HL-60 (cell line): ENCODE results near the gene DEFB132.
A peak's percentile ranks its signal among the peaks of the same experiment; 100 is the strongest.

Experiments
- DNase-seq, 2 experiments: peaks; one replicate each; pipeline ENCODE4 v3.0.0-alpha.2; 2010 to 2020; ENCODE audit warnings: low read depth in 1 of 2, low spot score in 1 of 2
- H3K27ac ChIP-seq: fragments of 250-450 bp; sonication (Bioruptor Pico); replicated peaks from 2 replicates; pipeline ENCODE4 v1.5.1; 2020; ENCODE audit warnings: mild to moderate bottlenecking, moderate library complexity
- H3K27me3 ChIP-seq: fragments of 250-450 bp; sonication (Bioruptor Pico); 2 replicates; pipeline ENCODE4 v1.5.1; 2021; ENCODE audit warnings: mild to moderate bottlenecking, moderate library complexity; ENCODE audit not compliant: insufficient read depth, poor library complexity, severe bottlenecking
- H3K4me3 ChIP-seq: replicated peaks from 2 replicates; pipeline ENCODE4 v1.5.1; 2011; ENCODE audit warnings: mild to moderate bottlenecking, control low read depth, low read length; ENCODE audit not compliant: insufficient read depth
- GABPA ChIP-seq: IDR thresholded peaks from 2 replicates; pipeline ENCODE4 v1.6.1; 2012; ENCODE audit warnings: low read depth
- POLR2AphosphoS5 ChIP-seq: IDR thresholded peaks from 2 replicates; pipeline ENCODE4 v1.6.1; 2012; ENCODE audit warnings: low read depth
- SPI1 ChIP-seq: IDR thresholded peaks from 2 replicates; pipeline ENCODE4 v1.6.1; 2012; ENCODE audit warnings: low read depth, mild to moderate bottlenecking, borderline replicate concordance
- TF ChIP-seq, protein P1 (sequence below): IDR thresholded peaks from one replicate; pipeline ENCODE4 v1.5.1; 2011; ENCODE audit warnings: low read length, control low read depth, inconsistent platforms; ENCODE audit not compliant: insufficient read depth
- TF ChIP-seq, protein P2 (sequence below): IDR thresholded peaks from 2 replicates; pipeline ENCODE4 v1.6.1; 2012; ENCODE audit warnings: low read depth; ENCODE audit not compliant: insufficient replicate concordance

DEFB132 gene

DNA sequence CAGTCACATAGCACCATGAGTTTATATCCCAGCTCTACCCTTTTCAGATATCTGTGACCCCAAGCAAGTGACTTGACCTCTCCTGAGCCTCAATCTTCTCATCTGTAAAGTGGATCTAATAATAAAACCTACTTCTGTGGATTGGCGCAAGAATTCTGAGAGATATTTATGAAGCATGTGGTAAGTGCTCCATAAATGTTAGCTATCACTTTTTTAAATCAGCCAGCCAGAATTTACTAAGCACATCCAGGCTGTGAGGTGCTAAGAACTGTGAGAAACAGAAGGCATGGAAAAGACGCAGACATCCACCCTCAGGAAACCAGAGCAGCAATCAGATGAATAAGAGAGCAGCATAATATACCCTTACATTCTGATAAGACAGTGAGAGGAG is 32.2 kb downstream of the DEFB132 start:
- peak overlapping the region; percentile 76 for H3K4me3 ChIP-seq
- H3K27ac ChIP-seq: peak overlapping the region; percentile 81
- no peaks in the 10 kb centered on the region for H3K27me3 ChIP-seq
- TF ChIP-seq, protein P1, sequence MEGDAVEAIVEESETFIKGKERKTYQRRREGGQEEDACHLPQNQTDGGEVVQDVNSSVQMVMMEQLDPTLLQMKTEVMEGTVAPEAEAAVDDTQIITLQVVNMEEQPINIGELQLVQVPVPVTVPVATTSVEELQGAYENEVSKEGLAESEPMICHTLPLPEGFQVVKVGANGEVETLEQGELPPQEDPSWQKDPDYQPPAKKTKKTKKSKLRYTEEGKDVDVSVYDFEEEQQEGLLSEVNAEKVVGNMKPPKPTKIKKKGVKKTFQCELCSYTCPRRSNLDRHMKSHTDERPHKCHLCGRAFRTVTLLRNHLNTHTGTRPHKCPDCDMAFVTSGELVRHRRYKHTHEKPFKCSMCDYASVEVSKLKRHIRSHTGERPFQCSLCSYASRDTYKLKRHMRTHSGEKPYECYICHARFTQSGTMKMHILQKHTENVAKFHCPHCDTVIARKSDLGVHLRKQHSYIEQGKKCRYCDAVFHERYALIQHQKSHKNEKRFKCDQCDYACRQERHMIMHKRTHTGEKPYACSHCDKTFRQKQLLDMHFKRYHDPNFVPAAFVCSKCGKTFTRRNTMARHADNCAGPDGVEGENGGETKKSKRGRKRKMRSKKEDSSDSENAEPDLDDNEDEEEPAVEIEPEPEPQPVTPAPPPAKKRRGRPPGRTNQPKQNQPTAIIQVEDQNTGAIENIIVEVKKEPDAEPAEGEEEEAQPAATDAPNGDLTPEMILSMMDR: no peak
- TF ChIP-seq POLR2AphosphoS5: no peak
- no peak for TF ChIP-seq SPI1
- TF ChIP-seq, protein P2, sequence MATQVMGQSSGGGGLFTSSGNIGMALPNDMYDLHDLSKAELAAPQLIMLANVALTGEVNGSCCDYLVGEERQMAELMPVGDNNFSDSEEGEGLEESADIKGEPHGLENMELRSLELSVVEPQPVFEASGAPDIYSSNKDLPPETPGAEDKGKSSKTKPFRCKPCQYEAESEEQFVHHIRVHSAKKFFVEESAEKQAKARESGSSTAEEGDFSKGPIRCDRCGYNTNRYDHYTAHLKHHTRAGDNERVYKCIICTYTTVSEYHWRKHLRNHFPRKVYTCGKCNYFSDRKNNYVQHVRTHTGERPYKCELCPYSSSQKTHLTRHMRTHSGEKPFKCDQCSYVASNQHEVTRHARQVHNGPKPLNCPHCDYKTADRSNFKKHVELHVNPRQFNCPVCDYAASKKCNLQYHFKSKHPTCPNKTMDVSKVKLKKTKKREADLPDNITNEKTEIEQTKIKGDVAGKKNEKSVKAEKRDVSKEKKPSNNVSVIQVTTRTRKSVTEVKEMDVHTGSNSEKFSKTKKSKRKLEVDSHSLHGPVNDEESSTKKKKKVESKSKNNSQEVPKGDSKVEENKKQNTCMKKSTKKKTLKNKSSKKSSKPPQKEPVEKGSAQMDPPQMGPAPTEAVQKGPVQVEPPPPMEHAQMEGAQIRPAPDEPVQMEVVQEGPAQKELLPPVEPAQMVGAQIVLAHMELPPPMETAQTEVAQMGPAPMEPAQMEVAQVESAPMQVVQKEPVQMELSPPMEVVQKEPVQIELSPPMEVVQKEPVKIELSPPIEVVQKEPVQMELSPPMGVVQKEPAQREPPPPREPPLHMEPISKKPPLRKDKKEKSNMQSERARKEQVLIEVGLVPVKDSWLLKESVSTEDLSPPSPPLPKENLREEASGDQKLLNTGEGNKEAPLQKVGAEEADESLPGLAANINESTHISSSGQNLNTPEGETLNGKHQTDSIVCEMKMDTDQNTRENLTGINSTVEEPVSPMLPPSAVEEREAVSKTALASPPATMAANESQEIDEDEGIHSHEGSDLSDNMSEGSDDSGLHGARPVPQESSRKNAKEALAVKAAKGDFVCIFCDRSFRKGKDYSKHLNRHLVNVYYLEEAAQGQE: no peak
- TF ChIP-seq GABPA: no peak
- DNase-seq: no peak

DNA sequence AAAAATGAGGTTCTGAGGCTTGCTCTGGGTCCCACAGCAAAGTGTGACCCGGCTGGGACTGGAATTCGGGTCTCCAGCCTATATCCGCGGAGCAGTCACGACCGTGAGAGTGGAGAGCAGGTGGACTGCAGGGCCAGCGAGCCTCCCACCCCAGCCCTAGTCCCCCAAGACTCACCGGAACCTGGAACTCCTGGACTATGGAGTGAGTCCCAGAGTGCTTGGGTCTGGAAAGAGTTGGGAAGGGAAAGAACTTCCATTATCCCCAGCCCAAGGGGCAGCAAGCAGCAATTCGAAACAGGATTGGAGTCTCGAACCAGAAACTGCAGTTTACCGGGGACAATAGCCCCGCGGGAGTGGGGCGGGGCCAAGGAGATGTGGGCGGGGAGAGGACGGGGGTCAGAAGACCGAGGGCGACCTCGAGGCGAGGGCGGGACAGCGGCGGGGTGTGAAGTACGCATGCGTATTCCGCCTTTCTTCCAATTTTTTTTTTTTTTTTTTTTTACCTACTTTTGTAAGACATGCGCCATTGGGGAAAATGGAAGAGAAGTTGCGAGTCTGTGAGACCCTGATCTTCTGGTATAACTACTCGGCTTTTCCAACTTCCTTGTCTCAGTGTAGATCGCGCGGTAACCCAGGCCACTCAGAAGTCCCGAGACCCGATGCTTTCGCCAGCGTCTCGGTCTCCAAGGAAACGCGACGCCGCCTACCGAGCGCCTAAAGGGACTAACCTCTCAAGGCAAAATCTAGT is 32.7 kb downstream of the DEFB132 start, which contains the start of gene C20orf96:
Gene C20orf96, minus strand, starts transcription at position 667 of the 748 bp plus-strand sequence. Its CDS starts 140 bp downstream, at position 527.
- H3K27me3 ChIP-seq: no peaks in the 10 kb centered on the region

DNA sequence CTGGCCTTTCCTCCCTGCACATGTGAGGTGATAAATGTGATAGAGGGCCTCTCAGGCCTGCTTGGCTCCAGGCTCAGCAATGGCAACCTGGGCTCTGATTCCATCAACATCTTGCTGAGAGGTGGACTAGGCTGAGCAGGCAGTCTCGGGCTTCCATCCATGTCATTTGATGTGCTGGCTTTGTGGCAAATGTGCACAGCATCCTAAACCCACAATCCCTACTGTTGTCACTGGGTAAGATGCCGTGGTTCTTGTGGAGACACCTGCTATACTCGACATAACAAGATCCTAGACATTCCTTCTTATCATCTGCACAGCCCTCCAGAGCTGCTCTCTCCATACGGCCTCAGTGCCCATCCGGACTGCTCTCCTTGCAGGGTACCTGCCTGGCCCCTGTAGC is 37.1 kb downstream of the DEFB132 start:
- no peak overlapping the region for H3K4me3 ChIP-seq
- no peak overlapping the region for H3K27ac ChIP-seq
- no peak for DNase-seq
- H3K27me3 ChIP-seq: no peaks in the 10 kb centered on the region
- TF ChIP-seq, protein P1: no peak
- no peak for TF ChIP-seq GABPA
- TF ChIP-seq SPI1: no peak
- TF ChIP-seq POLR2AphosphoS5: no peak
- TF ChIP-seq, protein P2: no peak

More for the DNA sequence above, 32.7 kb downstream of the DEFB132 start, which contains the start of gene C20orf96:
- DNase-seq: peak; percentile 75 to 95
- Histone ChIP-seq H3K27ac (peak within 1 kb of the TSS; percentile 81), H3K4me3 (peak within 1 kb of the TSS; percentile 76)
- TF ChIP-seq GABPA: no peak
- TF ChIP-seq, protein P1: no peak
- TF ChIP-seq, protein P2: no peak
- TF ChIP-seq POLR2AphosphoS5: no peak
- no peak for TF ChIP-seq SPI1
